Myocyte (in vitro differentiated cells): ENCODE results near the gene NUP133. TPM values are rescaled to one million over a fixed set of nuclear protein-coding genes. Genes with fewer than 3 reads are reported as not detected.
"Not testable (repeated sequence)": the region's sequence is repeated elsewhere in the genome, so short reads cannot be mapped to it uniquely, and the experiment has no call there.

Experiments used
- DNase-seq: peaks from one replicate; pipeline ENCODE4 v3.0.0-alpha.2; 2012; ENCODE audit warnings: low read depth
- total RNA-seq: library from RNA; depleted of rRNA; stranded (reverse); fragments of >200 nt; gene quantifications from 2 replicates; pipeline ENCODE4 v1.2.3, GENCODE V29; 2014

The NUP133 gene
- total RNA-seq, 1 donor from 2014 or later: 40.8 TPM

DNA sequence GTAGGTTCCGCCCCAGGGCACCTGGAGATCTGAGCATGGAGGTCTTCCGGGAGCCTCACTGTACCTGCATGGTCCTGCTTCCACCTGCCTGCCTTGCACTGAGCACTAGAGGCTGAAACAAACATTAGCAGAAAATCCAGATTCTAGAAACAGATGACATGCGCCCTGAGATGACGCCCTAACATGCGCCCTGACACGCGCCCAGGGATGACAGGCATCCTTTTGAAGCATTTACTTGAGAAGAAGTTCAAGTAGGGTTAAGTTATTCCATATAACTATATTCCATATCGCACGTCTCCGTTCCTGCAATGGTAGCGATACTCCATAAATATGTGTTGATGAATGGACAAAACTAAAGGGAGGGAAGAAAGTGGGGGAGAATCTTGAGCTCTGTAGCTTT lies 87.9 kb downstream of the NUP133 start:
- DNase-seq: no peak

- DNase-seq: not testable (repeated sequence)
Observed at GRCh38 chr1:229418586-229418985, 89.6 kb downstream of the NUP133 start.

DNA sequence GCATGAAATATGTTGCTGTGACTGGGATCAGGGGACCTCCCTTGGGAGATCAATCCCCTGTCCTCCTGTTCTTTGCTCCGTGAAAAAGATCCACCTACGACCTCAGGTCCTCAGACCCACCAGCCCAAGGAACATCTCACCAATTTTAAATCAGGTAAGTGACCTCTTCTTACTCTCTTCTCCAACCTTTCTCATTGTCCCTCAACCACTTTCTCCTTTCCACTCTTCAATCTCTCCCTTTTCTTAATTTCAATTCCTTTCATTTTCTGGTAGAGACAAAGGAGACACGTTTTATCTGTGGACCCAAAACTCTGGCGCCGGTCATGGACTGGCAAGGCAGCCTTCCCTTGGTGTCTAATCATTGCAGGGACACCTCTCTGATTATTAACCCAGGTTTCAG lies 95.3 kb downstream of the NUP133 start:
- DNase-seq: not testable (repeated sequence)

DNA sequence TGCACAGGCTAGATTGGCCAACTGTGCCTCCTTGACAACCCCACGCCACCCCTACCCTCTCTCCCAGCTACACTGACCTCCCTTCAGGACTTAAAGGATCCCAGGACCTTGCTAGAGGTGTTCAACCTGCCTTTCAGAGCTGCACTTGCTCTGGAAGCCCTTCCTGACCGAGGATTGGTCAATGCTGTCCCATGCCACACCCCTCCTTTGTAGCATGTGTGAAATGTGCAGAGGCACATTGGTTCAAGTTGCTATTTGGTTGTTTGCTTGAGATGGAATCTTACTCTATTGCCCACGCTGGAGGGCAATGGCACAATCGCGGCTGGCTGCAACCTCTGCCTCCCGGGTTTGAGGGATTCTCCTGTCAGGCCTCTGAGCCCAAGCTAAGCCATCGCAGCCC lies 96.1 kb downstream of the NUP133 start:
- DNase-seq: peak; percentile 29

DNA sequence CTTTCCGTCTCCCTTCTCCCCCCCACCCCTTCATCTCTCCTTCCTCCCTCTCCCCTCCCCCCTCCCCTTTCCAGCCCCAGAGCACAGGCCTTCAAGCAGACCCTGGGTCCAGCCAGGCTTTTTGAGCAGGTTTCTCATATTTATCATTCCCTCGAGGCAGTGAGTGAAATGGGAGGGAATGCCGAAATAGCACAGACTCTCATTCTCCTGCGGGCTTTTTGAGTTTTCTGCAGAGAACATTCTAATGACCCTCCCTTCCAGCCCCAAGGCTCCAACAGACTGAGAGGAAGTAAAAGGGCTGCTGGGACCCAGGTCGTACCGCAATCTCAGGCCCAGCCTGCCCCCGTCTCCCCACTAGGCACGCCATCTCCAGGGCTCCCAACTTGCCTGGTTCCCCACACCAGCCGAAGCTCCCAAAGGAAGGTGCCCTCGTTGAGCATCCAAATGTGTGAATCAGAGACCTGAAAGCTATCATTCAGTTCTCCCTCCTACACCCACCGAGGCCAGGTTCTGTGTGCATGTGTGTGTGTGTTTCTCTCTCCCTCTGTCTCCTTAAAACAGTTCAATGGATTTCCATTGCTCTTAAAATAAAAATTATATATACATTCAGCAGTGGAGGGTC lies 96.6 kb downstream of the NUP133 start:
- DNase-seq: no peak

DNA sequence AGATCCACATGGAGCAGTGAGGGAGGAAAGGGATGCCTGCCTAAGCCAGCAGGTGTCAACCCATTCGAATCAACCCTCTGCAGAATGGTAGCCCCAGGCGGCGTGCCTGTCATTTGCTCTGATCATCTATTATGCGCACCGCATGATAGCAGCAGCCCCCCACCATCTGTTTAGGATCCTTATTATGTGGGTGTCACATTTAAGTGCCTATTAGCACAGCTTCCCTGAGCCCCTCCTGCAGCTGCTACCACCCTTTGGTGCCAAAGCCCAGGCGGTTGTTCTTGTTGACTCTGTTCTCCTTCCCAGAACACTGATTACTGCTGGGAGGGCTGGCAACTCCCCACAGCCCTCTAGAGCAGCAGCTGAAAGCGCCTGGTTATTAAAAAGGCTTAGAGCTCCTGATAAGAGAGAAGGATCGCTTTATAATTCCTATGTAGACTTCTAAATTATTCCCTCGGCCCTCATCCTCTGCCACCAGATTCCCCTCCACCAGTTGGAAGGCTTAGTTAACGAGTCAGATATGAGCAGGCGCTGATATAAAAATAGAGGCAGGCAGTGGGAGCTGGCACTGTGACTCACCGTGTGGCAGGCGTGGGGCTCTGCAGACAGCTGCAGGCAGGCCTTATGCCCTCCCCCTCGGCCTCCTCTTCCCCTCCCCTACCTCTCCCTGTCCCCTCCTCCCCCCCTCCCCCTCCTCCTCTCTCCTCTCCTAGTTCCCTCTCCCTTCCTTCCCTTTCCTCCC lies 97.3 kb downstream of the NUP133 start:
- peak; percentile 98 for DNase-seq

GRCh38 chr1:229410370-229410691 lies 97.8 kb downstream of the NUP133 start:
- no peak for DNase-seq

- peak; percentile 82 for DNase-seq
Observed at GRCh38 chr1:229409616-229410369, 98.3 kb downstream of the NUP133 start.

DNA sequence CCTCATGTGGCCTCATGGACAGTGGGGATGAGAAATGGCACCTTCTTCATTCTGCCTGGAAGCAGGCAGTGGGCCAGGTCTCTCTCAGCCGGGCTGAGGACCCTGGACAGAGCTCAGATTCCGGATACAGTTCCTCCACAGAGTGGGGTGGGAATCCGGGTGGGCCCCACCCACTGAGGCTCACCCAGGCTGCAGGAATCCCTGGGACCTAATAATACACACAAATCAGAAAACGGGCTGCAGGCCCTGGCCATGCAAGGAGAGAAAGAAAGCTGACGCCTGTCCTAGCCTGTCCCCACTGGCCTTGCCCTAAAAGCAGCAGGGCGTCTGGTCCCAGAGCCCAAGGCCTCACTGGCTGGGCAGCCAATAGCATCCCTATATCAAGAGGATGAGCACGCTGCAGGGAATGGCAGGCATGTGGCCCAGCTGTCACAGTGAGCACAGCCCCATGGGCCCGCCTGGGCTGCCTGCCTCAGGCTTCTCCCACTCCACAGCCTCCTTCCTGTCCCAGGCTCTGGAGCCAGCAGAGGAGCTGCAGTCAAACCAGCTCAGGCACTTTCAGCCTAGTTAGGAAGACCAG lies 99.6 kb downstream of the NUP133 start:
- peak; percentile 99 for DNase-seq

DNA sequence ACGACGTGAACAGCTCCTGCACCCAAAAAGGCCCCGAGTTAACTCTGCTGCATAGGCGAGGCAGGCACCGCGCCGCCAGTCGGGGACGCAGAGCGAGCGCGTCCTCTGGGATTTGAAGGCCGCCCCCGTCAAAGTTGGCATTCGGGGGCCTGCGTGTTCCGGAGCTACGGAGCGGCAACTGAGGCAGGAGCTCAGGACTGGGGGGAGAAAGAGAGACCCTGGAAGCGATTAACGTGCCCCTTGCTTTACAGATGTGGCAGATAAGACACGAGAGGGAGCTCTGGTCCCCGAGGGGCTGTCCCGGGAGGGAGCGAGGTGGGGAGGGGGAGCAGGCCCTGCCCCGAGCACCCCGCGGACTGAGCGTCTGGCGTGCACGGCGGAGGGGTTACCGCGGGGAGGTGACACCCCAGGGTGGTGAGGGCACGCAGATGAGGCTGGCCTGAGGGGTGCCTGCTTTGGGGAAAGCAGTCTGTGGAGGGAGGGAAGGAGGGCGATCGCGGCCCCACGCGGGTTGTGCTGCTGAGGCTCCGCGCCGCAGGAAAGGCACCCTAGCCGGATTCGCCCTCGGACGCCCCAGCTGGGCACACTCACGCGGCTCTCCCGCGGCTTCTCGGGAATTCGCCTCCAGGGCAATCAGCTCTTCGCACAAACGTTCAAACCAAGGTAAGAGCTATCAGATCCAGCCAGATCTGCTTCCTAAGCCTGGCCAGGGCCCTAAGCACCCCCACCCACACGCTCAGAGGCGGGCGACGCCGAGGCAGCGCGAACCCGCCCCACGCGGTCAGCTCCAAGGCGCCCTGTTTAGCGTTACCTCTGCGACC lies 100.7 kb downstream of the NUP133 start:
- no peak for DNase-seq

DNA sequence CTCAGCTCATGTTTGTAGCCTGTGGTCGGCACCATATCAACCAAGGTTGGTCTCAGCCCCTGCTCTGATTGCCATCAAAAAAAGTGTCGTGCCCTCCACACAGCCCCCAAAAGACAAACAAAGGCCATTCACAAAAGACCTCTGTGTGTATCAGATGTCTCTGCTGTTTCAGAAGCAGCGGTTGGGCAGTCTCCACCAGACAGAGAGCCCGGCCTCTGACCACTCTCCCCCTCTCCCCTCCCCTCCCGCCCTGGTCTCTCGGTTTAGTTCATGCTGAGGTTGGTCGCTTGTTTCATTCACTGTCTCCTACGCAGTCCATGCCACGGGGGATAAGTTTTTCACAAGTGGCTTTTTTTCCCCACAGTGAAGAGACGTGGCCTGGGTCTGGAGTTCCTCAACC lies 101.3 kb downstream of the NUP133 start:
- DNase-seq: peak; percentile 26

DNA sequence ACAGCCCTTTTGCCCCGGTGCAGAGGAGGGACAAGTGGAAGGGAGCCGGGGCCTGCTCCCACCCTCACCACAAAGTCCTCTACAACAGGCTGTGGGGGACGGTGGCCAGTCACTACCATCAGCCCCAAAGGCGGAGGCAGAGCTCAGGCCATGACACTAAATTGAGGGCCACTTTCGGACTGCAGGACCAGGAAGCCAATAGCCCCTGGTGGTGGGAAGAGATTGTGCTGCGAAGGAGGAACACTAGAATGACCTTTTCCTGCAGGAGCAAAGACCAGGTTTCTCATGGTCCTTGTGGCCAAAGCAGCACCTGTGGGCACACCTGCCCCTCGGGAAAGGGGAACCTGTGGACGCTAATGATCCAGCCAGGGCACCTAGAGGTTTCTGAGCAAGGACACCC lies 104.6 kb downstream of the NUP133 start:
- DNase-seq: no peak

DNA sequence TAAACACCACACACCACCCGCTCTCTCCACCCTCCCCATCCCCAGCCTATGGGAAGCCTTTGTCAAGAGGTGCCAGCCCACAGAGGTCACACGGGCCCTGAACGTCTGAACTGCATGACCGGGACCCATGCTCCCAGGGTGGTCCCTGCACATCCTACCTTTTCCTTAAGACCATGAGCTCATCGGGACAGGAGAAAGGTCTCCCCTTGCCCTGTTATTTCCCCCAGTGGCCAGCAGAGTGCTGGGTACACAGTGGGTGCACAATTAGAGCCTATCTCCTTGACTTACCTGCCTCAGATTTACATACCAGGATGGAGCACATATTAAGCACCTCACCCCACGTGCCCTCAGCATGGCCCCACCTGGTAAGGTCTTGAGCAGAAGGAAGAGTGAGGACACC lies 105.1 kb downstream of the NUP133 start:
- no peak for DNase-seq

GRCh38 chr1:229402329-229402728 lies 105.8 kb downstream of the NUP133 start:
- not testable (repeated sequence) for DNase-seq

- no peak for DNase-seq
Observed at GRCh38 chr1:229397762-229398161, 110.4 kb downstream of the NUP133 start.

- DNase-seq: no peak
Observed at GRCh38 chr1:229396585-229397206, 111.4 kb downstream of the NUP133 start.

DNA sequence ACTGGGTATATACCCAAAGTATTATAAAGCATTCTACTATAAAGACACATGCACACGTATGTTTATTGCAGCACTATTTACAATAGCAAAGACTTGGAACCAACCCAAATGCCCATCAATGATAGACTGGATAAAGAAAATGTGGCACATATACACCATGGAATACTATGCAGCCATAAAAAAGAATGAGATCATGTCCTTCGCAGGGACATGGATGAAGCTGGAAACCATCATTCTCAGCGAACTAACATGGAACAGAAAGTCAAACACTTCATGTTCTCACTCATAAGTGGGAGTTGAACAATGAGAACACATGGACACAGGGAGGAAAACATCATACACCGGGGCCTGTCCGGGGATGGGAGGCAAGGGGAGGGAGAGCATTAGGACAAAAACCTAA lies 113.6 kb downstream of the NUP133 start:
- DNase-seq: not testable (repeated sequence)

DNA sequence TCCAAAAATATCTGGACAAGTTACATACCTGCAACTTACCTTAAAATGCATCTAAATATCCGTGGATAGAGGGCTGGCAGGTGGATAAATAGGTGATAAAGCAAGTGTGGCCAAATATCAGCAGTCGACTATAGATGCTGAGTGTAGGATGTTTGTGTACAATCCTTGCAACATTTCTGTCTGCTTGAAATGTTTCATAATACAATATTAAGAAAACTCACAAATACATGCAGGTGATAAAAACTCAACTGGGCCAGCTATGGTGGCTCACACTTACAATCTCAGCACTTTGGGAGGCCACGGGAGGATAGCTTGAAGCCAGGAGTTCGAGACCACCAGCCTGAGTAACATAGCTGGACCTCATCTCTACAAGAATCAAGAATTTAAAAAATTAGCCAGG lies 115.2 kb downstream of the NUP133 start:
- DNase-seq: no peak
